Pancreas (tissue), 10 donors: Measurements from ENCODE around the gene USB1. TPM values are rescaled to one million over a fixed set of nuclear protein-coding genes. Genes with fewer than 3 reads are reported as not detected.

Source experiments
- ATAC-seq, 4 donors: fragments of 200-7000 bp; cut with Tn5 transposase; one replicate each; pipeline versions ENCODE4 v1.8.0 to v1.9.1; 2020; ENCODE audit warnings: mild to moderate bottlenecking in 4 of 4, moderate library complexity in 4 of 4
- DNase-seq, 6 donors: peaks; one replicate each; pipeline ENCODE4 v3.0.0-alpha.2; 2020
- FAIRE-seq: peaks from 2 replicates; lab custom pipeline; 2012; peaks lifted over from hg19 to GRCh38; lab: Jason Lieb, UNC
- H3K27ac ChIP-seq, 4 donors: fragments of 200-600 bp; sonication (generic); 1 replicate in 3 of 4; 2 replicates in 1 of 4; pipeline versions ENCODE4 v1.5.0 to v1.8.0; 2020
- H3K27me3 ChIP-seq, 4 donors: fragments of 200-600 bp; one replicate each; pipeline ENCODE4 v1.8.0; 2021
- H3K36me3 ChIP-seq, 3 donors: fragments of 200-600 bp; sonication (generic) in 1 of 3; one replicate each; pipeline versions ENCODE4 v1.5.0 to v1.8.0; 2020 to 2021
- H3K4me1 ChIP-seq, 3 donors: fragments of 200-600 bp; one replicate each; pipeline ENCODE4 v1.8.0; 2021
- H3K4me3 ChIP-seq, 4 donors: fragments of 200-600 bp; sonication (generic) in 2 of 4; one replicate each; pipeline versions ENCODE4 v1.5.0 to v1.8.0; 2020 to 2021
- H3K9me3 ChIP-seq, 4 donors: fragments of 200-600 bp; one replicate each; pipeline ENCODE4 v1.8.0; 2021
- CTCF ChIP-seq, 4 donors: fragments of 200-600 bp; sonication (generic) in 3 of 4; IDR thresholded peaks; one replicate each; pipeline versions ENCODE4 v1.5.0 to v1.8.0; 2021; ENCODE audit warnings: antibody characterized with exemption in 4 of 4
- WGBS, 2 donors: extraction: QIAGEN DNeasy Blood & Tissue Kit; methylation state at CpG; one replicate each; pipeline ENCODE4 v1.1.7; 2013; 5-methylcytosine and 5-hydroxymethylcytosine counted together
- intact Hi-C, 3 donors: fragments of 100-400 bp; cut with DNase I; formaldehyde crosslinking; loops; one replicate each; pipeline versions ENCODE4 v1.11.1 to v1.14.2; 2022
- polyA plus RNA-seq, 2 donors: library from polyadenylated mRNA; stranded (reverse); fragments of 200-250 nt; gene quantifications; one replicate each; pipeline ENCODE4 v1.2.3, GENCODE V29; 2013
- total RNA-seq, 6 donors: library from RNA; stranded (reverse); fragmentation: NEBNext Ultra II Directional in 4 of 6; extraction: Animal tissue kit (Norgen Biotek cat#: 25700) in 4 of 6; gene quantifications; one replicate each; pipeline versions ENCODE4 v1.2.1 to v1.2.4, GENCODE V29; 2021 to 2023
- donor health status: healthy with polysubstance abuse.
- donor health status: DM: no; HTN: no; CAD: no; lungs with moderate emphysema.
- donor health status: DM: no; HTN: no; CAD: no.
- donor health status: control.
- donor health status: control.
- donor health status: Bipolar disorder and iron deficiency.
- donor health status: DM: yes; HTN: yes; CAD: no.
- donor health status: DM: no; HTN: no; CAD: no.
- donor health status: DM: no; HTN: no; CAD: no.
- donor health status: DM: yes; HTN: yes; CAD: no.

Gene USB1
- total RNA-seq = 10 to 100 TPM; 13.5 to 23.6 (median 17.7) TPM
- 10 to 100 TPM; 16.5 to 19.3 TPM for polyA plus RNA-seq

- peak within 1 kb of the TSS; percentile 66 to 83 (median 73) for H3K4me3 ChIP-seq
- WGBS, 2 donors = 0% methylated on average over 70 to 81 of the region's 81 CpGs
- peaks cover 8 to 22% (median 13%) of the 10 kb centered on the region in 3 donors for H3K36me3 ChIP-seq
- TF ChIP-seq CTCF (IDR thresholded peaks at IDR 0.05) = peak; percentile 36 to 62 (median 46)
- H3K27me3 ChIP-seq = no peaks in the 10 kb centered on the region
- H3K27ac ChIP-seq = peak within 1 kb of the TSS; percentile 78 to 83 (median 81)
- H3K4me1 ChIP-seq = peaks cover 4 to 15% (median 5%) of the 10 kb centered on the region in 3 donors
- DNase-seq (peak; percentile 85 to 97 (median 89)), FAIRE-seq (no peak), ATAC-seq (peak; percentile 91 to 95 (median 93))
- intact Hi-C loops = loop anchor here in 1 of 3 donors (5.0 kb wide), 1 partner anchor 99 kb away; no protein-coding TSS in a partner anchor
- H3K9me3 ChIP-seq = no peaks in the 10 kb centered on the region
Observed at GRCh38 chr16:58000706-58001676, at the start of gene USB1. Gene USB1 (plus strand): TSS chr16:58001407. CDS start chr16:58001484, 77 bp downstream.

GRCh38 chr16:57952909-57953308 is 48.3 kb upstream of the USB1 start:
- H3K27ac ChIP-seq = no peak overlapping the region
- no peak for DNase-seq
- intact Hi-C loops = loop anchor here in 1 of 3 donors (5.0 kb wide), 1 partner anchor 41 kb away; no protein-coding TSS in a partner anchor
- H3K4me3 ChIP-seq = no peak overlapping the region
- ATAC-seq = no peak
- no peaks in the 10 kb centered on the region for H3K27me3 ChIP-seq
- H3K36me3 ChIP-seq = no peaks in the 10 kb centered on the region
- 91 to 93% methylated on average over 9 of the region's 9 CpGs for WGBS, 2 donors
- TF ChIP-seq CTCF (IDR thresholded peaks at IDR 0.05) = no peak
- no peaks in the 10 kb centered on the region for H3K9me3 ChIP-seq
- no peak for FAIRE-seq
- H3K4me1 ChIP-seq = no peaks in the 10 kb centered on the region

- 94 to 95% methylated on average over 1 of the region's 1 CpG for WGBS, 2 donors
- H3K36me3 ChIP-seq = no peaks in the 10 kb centered on the region
- no peak for FAIRE-seq
- no peaks in the 10 kb centered on the region for H3K4me1 ChIP-seq
- intact Hi-C loops = loop anchor here in 1 of 3 donors (5.0 kb wide), 1 partner anchor 42 kb away; no protein-coding TSS in a partner anchor
- H3K9me3 ChIP-seq = no peaks in the 10 kb centered on the region
- no peak for DNase-seq
- H3K4me3 ChIP-seq = no peak overlapping the region
- TF ChIP-seq CTCF (IDR thresholded peaks at IDR 0.05) = no peak
- no peak for ATAC-seq
- H3K27ac ChIP-seq = no peak overlapping the region
- no peaks in the 10 kb centered on the region for H3K27me3 ChIP-seq
Observed at GRCh38 chr16:57953857-57954256, 47.4 kb upstream of the USB1 start.

- peak; percentile 89 to 97 (median 92) for ATAC-seq
- Histone ChIP-seq H3K4me1 (no peaks in the 10 kb centered on the region), H3K27me3 (no peaks in the 10 kb centered on the region), H3K4me3 (no peak overlapping the region), H3K27ac (peak overlapping the region in 1 of 4 donors; percentile 7), H3K36me3 (no peaks in the 10 kb centered on the region), H3K9me3 (no peaks in the 10 kb centered on the region)
- no peak for FAIRE-seq
- WGBS, 2 donors = 30 to 34% methylated on average over 12 of the region's 12 CpGs
- DNase-seq = peak; percentile 66 to 91 (median 82)
- TF ChIP-seq CTCF (IDR thresholded peaks at IDR 0.05) = peak in 2 of 4 donors; percentile 28 to 30
- intact Hi-C loops = no loop called here
Observed at GRCh38 chr16:57955572-57956188, 45.5 kb upstream of the USB1 start.
